GM19023 (cell line): Measurements from ENCODE around the gene CNTD1.
"Not testable (repeated sequence)": the region's sequence is repeated elsewhere in the genome, so short reads cannot be mapped to it uniquely, and the experiment has no call there.

Experiments
- ATAC-seq: cut with Tn5 transposase; IDR thresholded peaks from one replicate; pipeline ENCODE4 v1.9.1; 2021; ENCODE audit warnings: mild to moderate bottlenecking, moderate library complexity; ENCODE audit not compliant: unreplicated experiment

CNTD1 gene

DNA sequence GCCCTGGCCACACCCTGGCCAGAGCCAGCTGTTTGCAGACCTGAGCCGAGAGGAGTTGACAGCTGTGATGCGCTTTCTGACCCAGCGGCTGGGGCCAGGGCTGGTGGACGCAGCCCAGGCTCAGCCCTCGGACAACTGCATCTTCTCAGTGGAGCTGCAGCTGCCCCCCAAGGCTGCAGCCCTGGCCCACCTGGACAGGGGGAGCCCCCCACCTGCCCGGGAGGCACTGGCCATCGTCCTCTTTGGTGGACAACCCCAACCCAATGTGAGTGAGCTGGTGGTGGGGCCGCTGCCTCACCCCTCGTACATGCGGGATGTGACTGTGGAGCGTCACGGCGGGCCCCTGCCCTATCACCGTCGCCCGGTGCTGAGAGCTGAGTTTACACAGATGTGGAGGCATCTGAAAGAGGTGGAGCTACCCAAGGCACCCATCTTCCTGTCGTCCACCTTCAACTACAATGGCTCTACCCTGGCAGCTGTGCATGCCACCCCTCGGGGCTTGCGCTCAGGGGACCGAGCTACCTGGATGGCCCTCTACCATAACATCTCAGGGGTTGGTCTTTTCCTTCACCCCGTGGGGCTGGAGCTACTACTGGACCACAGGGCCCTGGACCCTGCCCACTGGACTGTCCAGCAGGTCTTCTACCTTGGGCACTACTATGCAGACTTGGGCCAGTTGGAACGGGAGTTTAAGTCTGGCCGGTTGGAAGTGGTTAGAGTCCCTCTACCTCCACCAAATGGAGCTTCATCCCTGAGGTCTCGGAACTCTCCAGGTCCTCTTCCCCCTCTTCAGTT lies 46.3 kb downstream of the CNTD1 start:
- ATAC-seq = no peak

DNA sequence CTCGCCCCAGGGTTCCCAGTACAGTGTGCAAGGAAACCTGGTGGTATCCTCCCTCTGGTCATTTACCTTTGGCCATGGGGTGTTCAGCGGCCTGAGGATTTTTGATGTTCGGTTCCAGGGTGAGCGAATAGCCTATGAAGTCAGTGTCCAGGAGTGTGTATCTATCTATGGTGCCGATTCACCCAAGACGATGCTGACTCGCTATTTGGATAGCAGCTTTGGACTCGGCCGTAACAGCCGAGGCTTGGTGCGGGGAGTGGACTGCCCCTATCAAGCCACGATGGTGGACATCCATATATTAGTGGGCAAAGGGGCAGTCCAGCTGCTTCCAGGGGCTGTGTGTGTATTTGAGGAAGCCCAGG lies 46.9 kb downstream of the CNTD1 start:
- ATAC-seq = no peak

DNA sequence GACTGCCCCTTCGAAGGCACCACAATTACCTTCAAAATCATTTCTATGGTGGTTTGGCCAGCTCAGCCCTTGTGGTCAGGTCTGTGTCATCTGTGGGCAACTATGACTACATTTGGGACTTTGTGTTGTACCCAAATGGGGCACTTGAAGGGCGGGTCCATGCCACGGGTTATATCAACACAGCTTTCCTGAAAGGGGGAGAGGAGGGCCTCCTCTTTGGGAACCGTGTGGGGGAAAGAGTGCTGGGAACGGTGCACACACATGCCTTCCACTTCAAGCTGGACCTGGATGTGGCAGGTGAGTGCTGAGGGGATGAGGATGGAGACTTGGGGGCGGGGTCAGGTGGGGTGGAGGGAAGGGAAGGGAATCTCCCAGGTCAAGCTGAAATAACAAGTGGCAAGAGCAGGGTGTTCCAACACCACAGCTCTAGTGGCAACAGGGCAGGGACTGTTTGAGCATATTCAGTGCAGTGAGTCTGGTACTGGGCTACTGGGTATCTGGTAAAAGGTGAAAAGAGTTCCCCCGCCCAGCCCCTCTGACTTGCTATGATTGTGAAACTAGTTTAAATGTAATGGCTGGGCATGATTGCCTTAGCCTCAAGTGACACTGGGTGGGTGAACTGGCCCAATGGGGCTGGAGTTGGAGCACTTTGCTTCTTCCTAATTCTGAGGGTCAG lies 47.4 kb downstream of the CNTD1 start:
- ATAC-seq = no peak

DNA sequence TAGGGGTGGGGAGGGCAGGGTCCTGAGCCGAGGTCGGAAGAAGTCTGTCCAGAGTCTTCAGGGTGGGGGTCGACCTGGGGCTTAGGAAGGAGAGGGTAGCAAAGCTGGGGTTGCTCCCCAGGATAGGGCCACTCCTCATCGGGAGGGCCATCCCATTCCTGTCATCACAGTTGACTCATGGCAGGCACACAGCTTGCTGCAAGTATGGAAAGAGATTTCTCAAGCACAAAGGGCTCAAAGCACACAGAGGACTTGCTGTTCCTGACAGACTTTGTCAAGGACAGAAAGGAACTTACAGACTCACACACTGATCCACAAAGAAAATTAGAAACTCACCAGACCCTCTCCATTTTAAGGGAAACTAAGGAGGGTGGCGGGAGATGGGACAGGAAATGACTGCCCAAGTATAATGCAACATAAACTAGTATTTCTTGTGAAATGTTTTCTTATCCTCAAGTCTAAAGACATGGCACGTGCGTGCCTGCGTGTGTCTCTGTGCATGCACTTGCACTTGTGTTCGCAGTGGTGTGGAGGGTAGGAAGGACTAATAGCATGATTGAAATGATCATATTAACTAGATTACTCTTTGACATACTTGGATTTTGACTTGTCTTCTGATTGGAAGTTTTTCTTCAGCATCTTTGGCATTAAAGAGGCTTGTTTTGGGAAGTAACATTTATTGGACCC lies 48.1 kb downstream of the CNTD1 start:
- no peak for ATAC-seq

DNA sequence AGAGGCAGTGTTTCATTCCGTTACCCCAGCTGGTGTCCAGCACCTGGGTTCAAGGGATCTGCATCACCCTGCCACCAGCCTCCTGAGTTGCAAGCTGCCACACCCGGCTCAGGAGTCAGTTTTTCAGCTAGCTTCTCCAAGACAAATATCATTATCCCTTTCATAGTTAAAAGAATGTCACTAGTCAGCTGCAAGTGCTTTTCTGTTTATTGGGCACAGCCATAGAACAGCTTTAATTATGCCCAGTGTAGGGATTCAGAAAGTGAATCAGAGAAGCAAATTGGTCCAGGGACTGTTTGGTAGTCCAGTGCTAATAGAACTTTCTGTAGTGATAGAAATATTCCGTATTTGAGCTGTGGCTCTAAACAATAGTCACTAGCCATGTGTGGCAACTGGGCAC lies 49.4 kb downstream of the CNTD1 start:
- no peak for ATAC-seq

DNA sequence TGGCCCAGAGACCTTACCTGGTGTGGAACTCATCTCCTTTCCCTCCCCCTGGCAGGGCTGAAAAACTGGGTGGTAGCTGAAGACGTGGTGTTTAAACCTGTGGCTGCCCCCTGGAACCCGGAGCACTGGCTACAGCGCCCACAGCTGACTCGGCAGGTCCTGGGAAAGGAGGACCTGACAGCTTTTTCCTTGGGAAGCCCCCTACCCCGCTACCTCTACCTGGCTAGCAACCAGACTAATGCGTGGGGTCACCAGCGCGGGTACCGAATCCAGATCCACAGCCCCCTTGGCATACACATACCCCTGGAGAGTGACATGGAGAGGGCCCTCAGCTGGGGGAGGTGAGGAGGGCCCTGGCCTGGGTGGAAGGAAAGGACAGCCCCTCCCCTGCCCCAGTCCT lies 50.4 kb downstream of the CNTD1 start:
- no peak for ATAC-seq

DNA sequence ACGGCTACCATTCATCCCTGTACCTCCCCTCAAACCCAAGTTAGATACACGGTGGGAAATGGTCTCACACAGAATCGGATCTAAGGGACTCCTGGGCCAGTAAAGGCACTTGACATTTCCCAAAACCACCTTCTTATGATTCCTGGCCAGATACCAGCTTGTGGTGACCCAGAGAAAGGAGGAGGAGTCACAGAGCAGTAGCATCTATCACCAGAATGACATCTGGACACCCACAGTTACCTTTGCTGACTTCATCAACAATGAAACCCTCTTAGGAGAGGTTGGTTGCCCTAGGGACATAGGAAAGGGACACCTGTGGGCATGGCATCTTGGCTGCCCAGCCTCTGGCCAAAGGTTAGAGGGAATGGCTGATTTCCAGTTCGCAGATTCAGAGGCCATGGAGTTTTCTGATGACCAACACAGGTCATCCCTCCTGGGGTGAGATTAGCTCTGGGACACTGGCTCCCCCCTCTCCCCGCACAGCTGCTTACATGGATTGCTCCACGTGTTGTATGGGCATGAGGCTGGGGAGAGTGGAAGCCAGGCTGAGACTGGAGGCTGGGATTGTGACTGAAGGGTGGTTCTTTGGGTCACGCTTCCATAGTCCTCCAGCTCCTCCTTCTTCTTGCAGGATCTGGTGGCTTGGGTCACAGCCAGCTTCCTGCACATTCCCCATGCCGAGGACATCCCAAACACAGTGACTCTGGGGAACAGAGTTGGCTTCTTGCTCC lies 51.0 kb downstream of the CNTD1 start:
- ATAC-seq = no peak

DNA sequence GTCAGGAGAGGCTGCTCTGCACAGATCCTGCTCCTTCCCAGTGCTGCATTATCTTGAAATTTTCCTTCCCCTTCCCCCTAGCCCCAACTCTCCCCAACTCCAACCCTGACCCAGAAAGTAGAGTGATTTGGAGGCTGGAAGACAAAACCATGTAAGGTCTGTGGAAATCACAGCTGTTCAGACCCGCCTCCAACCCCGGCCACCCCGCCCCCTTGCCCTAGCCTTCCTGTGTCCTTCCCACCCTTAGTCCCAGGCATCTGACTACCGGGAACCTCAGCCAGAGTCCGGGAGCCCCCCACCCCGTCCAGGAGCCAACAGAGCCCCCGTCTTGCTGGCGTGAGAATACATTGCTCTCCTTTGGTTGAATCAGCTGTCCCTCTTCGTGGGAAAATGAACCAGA lies 52.3 kb downstream of the CNTD1 start, which contains the start of gene AOC3:
Gene AOC3, plus strand, starts transcription at position 246 of the 400 bp plus-strand sequence. Its CDS starts 145 bp downstream, at position 391.
- ATAC-seq = no peak

DNA sequence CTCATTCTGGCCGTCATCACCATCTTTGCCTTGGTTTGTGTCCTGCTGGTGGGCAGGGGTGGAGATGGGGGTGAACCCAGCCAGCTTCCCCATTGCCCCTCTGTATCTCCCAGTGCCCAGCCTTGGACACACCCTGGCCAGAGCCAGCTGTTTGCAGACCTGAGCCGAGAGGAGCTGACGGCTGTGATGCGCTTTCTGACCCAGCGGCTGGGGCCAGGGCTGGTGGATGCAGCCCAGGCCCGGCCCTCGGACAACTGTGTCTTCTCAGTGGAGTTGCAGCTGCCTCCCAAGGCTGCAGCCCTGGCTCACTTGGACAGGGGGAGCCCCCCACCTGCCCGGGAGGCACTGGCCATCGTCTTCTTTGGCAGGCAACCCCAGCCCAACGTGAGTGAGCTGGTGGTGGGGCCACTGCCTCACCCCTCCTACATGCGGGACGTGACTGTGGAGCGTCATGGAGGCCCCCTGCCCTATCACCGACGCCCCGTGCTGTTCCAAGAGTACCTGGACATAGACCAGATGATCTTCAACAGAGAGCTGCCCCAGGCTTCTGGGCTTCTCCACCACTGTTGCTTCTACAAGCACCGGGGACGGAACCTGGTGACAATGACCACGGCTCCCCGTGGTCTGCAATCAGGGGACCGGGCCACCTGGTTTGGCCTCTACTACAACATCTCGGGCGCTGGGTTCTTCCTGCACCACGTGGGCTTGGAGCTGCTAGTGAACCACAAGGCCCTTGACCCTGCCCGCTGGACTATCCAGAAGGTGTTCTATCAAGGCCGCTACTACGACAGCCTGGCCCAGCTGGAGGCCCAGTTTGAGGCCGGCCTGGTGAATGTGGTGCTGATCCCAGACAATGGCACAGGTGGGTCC lies 52.9 kb downstream of the CNTD1 start:
- ATAC-seq = not testable (repeated sequence)

DNA sequence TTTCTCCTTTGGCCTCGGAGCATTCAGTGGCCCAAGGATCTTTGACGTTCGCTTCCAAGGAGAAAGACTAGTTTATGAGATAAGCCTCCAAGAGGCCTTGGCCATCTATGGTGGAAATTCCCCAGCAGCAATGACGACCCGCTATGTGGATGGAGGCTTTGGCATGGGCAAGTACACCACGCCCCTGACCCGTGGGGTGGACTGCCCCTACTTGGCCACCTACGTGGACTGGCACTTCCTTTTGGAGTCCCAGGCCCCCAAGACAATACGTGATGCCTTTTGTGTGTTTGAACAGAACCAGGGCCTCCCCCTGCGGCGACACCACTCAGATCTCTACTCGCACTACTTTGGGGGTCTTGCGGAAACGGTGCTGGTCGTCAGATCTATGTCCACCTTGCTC lies 53.7 kb downstream of the CNTD1 start:
- ATAC-seq = no peak

DNA sequence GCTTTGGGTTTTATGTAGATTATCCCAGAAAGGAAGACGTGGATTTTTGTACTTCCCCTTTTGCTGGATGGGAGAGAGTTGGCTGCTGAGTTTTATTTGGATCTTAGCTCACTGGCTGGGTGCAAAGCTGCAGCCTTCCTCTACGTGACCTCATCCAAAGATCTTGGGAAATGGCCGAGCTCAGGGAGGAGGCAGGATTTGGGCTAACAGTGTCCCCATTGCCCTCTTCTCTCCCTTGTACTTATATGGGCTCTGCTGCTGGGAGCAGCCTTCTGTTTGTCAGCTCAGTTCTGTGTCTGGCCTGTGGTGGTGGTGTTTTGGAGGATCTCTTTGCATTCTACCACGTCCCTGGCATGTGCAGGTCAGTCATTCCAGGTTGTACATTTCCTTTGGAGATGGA lies 54.3 kb downstream of the CNTD1 start:
- ATAC-seq = no peak

DNA sequence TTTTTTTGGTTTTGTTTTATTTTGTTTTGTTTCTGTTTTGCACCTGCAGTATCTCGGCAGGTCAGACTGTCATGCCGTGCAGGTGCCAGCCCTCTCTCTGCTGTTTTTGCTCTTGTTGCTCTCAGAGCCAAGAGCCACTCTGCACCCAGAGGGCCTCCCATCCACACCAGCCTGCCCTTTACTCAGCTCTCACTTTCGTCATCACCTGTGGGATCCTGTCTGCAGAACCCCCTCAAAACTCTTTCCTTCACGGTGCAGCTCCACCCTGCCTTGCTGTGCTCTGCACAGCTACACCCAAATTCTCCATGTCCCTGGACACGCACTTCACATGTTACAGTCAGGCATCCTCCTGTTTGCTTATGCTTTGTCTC lies 54.9 kb downstream of the CNTD1 start:
- no peak for ATAC-seq

DNA sequence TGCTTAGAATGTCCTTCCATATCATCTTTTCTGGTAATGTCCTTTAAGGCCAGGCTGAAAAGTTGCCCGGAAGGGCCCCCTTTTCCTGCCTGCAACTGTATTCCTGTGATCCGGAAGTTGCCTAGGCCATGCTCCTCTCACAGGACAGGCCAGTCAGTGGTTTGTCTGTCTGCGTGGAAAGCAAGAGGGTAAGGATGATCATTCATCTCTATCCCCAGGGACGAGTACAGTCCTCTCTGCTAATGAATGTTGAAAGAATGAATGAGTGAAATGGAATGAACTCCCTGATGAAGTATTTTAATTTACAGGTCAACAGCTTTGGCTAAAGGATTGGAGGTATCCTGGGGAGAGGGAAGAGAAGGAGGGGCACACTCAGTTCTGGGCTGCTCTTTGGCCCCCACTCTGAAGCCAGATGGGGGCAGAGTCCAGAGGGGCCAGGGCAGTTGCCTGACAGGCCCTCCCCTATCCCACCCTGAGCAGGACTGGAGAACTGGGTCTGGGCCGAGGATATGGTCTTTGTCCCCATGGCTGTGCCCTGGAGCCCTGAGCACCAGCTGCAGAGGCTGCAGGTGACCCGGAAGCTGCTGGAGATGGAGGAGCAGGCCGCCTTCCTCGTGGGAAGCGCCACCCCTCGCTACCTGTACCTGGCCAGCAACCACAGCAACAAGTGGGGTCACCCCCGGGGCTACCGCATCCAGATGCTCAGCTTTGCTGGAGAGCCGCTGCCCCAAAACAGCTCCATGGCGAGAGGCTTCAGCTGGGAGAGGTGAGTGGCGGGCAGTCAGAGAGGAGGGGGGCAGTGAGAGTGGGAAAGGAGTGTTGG lies 55.5 kb downstream of the CNTD1 start:
- no peak for ATAC-seq

DNA sequence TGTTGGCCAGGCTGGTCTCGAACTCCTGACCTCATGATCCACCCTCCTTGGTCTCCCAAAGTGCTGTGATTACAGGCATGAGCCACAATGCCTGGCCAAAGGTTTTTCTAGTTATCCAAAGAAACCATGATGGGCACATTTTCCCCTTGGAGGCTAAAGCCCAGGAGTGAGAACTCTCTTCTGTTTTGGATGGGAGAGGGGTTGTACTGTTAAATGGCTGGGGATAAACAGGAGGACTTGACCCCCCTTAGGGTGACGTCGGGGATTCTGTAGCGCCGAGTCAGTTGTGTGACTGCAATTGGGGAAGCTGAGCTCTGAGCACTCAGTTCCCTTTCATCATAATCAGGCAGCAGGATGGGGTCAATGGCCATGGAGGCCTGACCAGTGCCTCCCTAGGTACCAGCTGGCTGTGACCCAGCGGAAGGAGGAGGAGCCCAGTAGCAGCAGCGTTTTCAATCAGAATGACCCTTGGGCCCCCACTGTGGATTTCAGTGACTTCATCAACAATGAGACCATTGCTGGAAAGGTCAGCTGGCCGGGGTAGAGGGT lies 56.5 kb downstream of the CNTD1 start:
- ATAC-seq = no peak

DNA sequence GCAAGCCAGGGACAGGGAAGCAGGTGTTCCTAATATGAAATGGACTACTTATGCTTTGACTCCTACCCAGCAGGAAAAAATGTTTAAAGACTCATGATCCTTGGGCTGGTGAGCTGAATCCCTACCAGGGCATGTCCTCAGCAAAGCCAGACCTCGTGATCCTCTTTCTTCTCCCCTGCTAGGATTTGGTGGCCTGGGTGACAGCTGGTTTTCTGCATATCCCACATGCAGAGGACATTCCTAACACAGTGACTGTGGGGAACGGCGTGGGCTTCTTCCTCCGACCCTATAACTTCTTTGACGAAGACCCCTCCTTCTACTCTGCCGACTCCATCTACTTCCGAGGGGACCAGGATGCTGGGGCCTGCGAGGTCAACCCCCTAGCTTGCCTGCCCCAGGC lies 57.4 kb downstream of the CNTD1 start:
- ATAC-seq = not testable (repeated sequence)

DNA sequence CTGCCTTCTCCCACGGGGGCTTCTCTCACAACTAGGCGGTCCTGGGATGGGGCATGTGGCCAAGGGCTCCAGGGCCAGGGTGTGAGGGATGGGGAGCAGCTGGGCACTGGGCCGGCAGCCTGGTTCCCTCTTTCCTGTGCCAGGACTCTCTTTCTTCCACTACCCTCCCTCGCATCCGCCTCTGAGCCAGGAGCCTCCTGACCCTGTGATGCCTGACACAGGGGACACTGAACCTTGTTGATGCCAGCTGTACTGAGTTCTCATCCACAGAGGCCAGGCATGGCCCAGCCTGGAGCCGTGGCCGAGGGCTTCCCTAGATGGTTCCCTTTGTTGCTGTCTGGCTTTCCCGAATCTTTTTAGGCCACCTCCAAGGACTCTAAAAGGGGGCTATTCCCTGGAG lies 57.9 kb downstream of the CNTD1 start:
- ATAC-seq = not testable (repeated sequence)

DNA sequence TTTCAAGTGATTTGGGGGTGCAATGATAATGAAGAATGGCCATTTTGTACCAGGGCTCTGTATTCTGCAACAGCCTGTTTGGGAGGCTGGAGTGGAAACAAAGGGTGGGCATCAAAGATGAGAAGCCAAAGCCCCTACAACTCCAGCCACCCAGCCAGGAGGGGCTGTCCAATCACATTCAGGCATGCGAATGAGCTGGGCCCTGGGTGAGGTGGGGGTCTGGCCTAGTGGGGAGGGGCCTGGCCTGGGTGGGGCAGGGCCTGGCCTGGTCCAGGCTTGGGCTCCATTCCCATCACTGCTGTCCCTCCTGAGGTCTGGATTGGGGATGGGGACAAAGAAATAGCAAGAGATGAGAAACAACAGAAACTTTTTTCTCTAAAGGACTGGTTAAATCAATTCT lies 58.7 kb downstream of the CNTD1 start:
- no peak for ATAC-seq
